KOPT-K1 (cell line): ENCODE results near the gene AGAP1.

Experiments used
- H3K27ac ChIP-seq: fragments of 200-600 bp; sonication (generic); 2 replicates; pipeline ENCODE4 v1.5.1; 2016; ENCODE audit warnings: antibody characterized with exemption, mild to moderate bottlenecking, low read depth, low read length; ENCODE audit not compliant: poor library complexity, severe bottlenecking
- H3K36me3 ChIP-seq: fragments of 200-600 bp; sonication (generic); 2 replicates; pipeline ENCODE4 v1.5.1; 2017; ENCODE audit warnings: antibody characterized with exemption, mild to moderate bottlenecking, low read length, moderate library complexity; ENCODE audit not compliant: insufficient read depth
- H3K9me3 ChIP-seq: fragments of 200-600 bp; sonication (generic); 2 replicates; pipeline ENCODE4 v1.5.1; 2017; ENCODE audit warnings: antibody characterized with exemption, low read length, mild to moderate bottlenecking; ENCODE audit not compliant: insufficient read depth, poor library complexity, severe bottlenecking

Gene AGAP1

GRCh38 chr2:235917506-235917905 lies 423.7 kb downstream of the AGAP1 start:
- no peak overlapping the region for H3K27ac ChIP-seq
- H3K9me3 ChIP-seq, result no peaks in the 10 kb centered on the region
- H3K36me3 ChIP-seq, result no peaks in the 10 kb centered on the region

GRCh38 chr2:235918876-235919275 lies 425.0 kb downstream of the AGAP1 start:
- Histone ChIP-seq H3K9me3 (no peaks in the 10 kb centered on the region), H3K27ac (no peak overlapping the region), H3K36me3 (no peaks in the 10 kb centered on the region)

- Histone ChIP-seq H3K9me3 (no peaks in the 10 kb centered on the region), H3K36me3 (no peaks in the 10 kb centered on the region), H3K27ac (no peak overlapping the region)
These were observed 426.5 kb downstream of the AGAP1 start for GRCh38 chr2:235920216-235920865.

GRCh38 chr2:235921508-235922191 lies 427.8 kb downstream of the AGAP1 start:
- Histone ChIP-seq H3K9me3 (no peaks in the 10 kb centered on the region), H3K27ac (no peak overlapping the region), H3K36me3 (no peaks in the 10 kb centered on the region)

GRCh38 chr2:235922839-235923238 lies 429.0 kb downstream of the AGAP1 start:
- Histone ChIP-seq H3K36me3 (no peaks in the 10 kb centered on the region), H3K9me3 (no peaks in the 10 kb centered on the region), H3K27ac (no peak overlapping the region)

GRCh38 chr2:235923859-235924674 lies 430.2 kb downstream of the AGAP1 start:
- H3K36me3 ChIP-seq, result no peaks in the 10 kb centered on the region
- no peaks in the 10 kb centered on the region for H3K9me3 ChIP-seq
- H3K27ac ChIP-seq, result no peak overlapping the region

GRCh38 chr2:235924675-235925063 lies 430.8 kb downstream of the AGAP1 start:
- Histone ChIP-seq H3K36me3 (no peaks in the 10 kb centered on the region), H3K9me3 (no peaks in the 10 kb centered on the region), H3K27ac (no peak overlapping the region)

- H3K27ac ChIP-seq, result no peak overlapping the region
- H3K9me3 ChIP-seq, result no peaks in the 10 kb centered on the region
- H3K36me3 ChIP-seq, result no peaks in the 10 kb centered on the region
These were observed 431.5 kb downstream of the AGAP1 start for GRCh38 chr2:235925250-235925919.

- no peaks in the 10 kb centered on the region for H3K9me3 ChIP-seq
- no peak overlapping the region for H3K27ac ChIP-seq
- H3K36me3 ChIP-seq, result no peaks in the 10 kb centered on the region
These were observed 432.4 kb downstream of the AGAP1 start for GRCh38 chr2:235926229-235926628.

GRCh38 chr2:235928751-235929370 lies 435.0 kb downstream of the AGAP1 start:
- no peak overlapping the region for H3K27ac ChIP-seq
- H3K9me3 ChIP-seq, result no peaks in the 10 kb centered on the region
- H3K36me3 ChIP-seq, result no peaks in the 10 kb centered on the region

- Histone ChIP-seq H3K27ac (no peak overlapping the region), H3K9me3 (no peaks in the 10 kb centered on the region), H3K36me3 (no peaks in the 10 kb centered on the region)
These were observed 436.9 kb downstream of the AGAP1 start for GRCh38 chr2:235930701-235931100.

GRCh38 chr2:235931676-235932075 lies 437.8 kb downstream of the AGAP1 start:
- no peak overlapping the region for H3K27ac ChIP-seq
- H3K36me3 ChIP-seq, result no peaks in the 10 kb centered on the region
- peaks cover 7% of the 10 kb centered on the region for H3K9me3 ChIP-seq

GRCh38 chr2:235934059-235934773 lies 440.4 kb downstream of the AGAP1 start:
- no peaks in the 10 kb centered on the region for H3K36me3 ChIP-seq
- H3K27ac ChIP-seq, result no peak overlapping the region
- peaks cover 7% of the 10 kb centered on the region for H3K9me3 ChIP-seq

- no peaks in the 10 kb centered on the region for H3K36me3 ChIP-seq
- peaks cover 7% of the 10 kb centered on the region for H3K9me3 ChIP-seq
- no peak overlapping the region for H3K27ac ChIP-seq
These were observed 441.1 kb downstream of the AGAP1 start for GRCh38 chr2:235934774-235935484.
